AG04449 (cell line): Measurements from ENCODE around the gene BAHCC1.

ENCODE experiments used
- CTCF ChIA-PET: fragments of 350-600 bp; formaldehyde crosslinking; extraction: SDS; loops from one replicate; lab custom pipeline; 2021; ENCODE audit warnings: antibody characterized with exemption; lab: Yijun Ruan, JAX
- POLR2A ChIA-PET: fragments of 400-600, 350-600 bp; formaldehyde crosslinking; extraction: SDS; loops from one replicate; lab custom pipeline; 2020; ENCODE audit warnings: antibody characterized with exemption, inconsistent platforms; lab: Yijun Ruan, JAX
- DNase-seq: peaks from one replicate; pipeline ENCODE4 v3.0.0-alpha.2; 2010; ENCODE audit warnings: low read depth, low spot score
- H3K4me3 ChIP-seq: 2 replicates; pipeline ENCODE4 v1.5.1; 2011; ENCODE audit warnings: low read depth, mild to moderate bottlenecking, control low read depth, low read length
- TF ChIP-seq, protein P1 (sequence below): IDR thresholded peaks from one replicate; pipeline ENCODE4 v1.5.1; 2011; ENCODE audit warnings: mild to moderate bottlenecking, moderate library complexity, low read length, control low read depth, inconsistent platforms; ENCODE audit not compliant: insufficient read depth; ENCODE audit errors: missing control alignments

BAHCC1 gene

DNA sequence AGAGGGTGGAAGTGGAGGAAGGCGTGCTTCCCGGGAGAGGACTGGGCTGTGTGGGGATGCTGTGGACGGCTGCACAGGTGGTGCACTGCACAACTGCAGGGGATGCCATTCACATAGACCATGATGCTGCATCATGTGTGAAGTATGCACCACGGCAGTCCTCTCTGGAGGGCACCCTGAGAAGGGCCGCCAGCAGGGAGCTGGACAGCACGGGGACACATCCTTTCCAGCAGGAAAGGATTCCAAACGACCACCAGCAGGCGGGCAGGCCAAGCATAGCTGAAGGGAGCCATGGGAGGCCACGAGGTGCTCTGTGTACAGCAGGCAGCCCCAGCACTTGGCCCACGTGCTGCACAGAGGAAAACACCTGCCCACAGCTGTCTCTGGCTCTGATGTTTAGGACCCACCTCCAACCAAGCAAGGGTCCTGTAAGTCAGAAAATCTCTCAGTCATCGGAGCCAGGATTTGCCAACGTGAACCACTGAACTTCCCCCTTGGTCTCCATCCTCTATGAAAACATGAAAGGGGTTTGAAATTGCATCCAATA, 107.3 kb downstream of the BAHCC1 start:
- TF ChIP-seq, protein P1, sequence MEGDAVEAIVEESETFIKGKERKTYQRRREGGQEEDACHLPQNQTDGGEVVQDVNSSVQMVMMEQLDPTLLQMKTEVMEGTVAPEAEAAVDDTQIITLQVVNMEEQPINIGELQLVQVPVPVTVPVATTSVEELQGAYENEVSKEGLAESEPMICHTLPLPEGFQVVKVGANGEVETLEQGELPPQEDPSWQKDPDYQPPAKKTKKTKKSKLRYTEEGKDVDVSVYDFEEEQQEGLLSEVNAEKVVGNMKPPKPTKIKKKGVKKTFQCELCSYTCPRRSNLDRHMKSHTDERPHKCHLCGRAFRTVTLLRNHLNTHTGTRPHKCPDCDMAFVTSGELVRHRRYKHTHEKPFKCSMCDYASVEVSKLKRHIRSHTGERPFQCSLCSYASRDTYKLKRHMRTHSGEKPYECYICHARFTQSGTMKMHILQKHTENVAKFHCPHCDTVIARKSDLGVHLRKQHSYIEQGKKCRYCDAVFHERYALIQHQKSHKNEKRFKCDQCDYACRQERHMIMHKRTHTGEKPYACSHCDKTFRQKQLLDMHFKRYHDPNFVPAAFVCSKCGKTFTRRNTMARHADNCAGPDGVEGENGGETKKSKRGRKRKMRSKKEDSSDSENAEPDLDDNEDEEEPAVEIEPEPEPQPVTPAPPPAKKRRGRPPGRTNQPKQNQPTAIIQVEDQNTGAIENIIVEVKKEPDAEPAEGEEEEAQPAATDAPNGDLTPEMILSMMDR: no peak
- DNase-seq: no peak
- H3K4me3 ChIP-seq: no peak overlapping the region
- POLR2A ChIA-PET: interaction anchor here (0.8 to 0.9 kb wide), 2 partner anchors 18 to 248 kb away, joined by 3 to 4 read pairs; no protein-coding TSS in a partner anchor
- CTCF ChIA-PET: no interaction called here

DNA sequence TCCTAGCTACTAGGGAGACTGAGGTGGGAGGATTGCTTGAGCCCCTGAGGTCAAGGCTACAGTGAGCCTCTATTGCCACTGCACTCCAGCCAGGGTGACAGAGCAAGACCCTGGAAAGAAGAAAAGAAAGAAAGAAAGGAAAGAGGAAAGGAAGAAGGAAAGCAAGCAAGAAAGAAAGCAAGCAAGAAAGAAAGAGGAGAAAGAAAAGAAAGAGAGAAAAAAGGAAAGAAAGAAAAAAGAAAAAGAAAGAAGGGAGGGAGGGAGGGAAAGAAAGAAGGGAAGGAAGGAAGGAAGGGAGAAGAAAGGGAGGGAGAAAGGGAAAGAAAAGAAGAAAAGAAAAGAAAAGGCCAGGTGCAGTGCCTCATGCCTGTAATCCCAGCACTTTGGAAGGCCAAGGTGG, 108.4 kb downstream of the BAHCC1 start:
- TF ChIP-seq, protein P1: no peak
- CTCF ChIA-PET: no interaction called here
- H3K4me3 ChIP-seq: no peak overlapping the region
- no peak for DNase-seq
- POLR2A ChIA-PET: no interaction called here

DNA sequence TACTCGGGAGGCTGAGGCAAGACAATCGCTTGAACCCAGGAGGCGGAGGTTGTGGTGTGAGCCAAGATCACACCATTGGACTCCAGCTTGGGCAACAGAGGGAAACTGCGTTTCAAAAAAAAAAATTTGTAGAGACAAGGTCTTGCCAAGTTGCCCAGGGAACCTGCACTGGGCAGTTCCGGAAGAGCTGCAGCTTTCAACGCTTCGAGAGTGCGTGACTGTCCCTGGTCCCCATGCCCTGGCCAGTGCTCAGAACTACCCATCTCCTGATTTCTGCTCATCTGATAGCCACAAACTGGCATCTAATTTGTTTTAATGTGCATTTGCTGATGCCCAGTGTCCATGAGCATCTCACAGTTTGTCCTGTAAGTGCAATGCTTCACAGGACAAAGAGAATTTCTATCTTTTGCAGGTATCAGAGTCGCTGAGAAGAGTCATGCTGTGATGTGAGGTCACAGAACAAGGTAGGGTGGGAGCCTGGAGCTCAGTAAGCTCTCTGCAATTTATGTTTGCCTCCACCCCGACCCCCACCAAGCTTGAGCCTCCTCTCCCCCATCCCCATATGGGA, 113.5 kb downstream of the BAHCC1 start:
- peak overlapping the region; percentile 96 for H3K4me3 ChIP-seq
- no peak for DNase-seq
- POLR2A ChIA-PET: interaction anchor here (1.1 to 2.1 kb wide), 7 partner anchors 9 to 270 kb away, joined by 3 to 9 read pairs (median 4); partner anchors contain the start of genes BAHCC1, NDUFAF8 and TEPSIN
- TF ChIP-seq, protein P1: no peak
- CTCF ChIA-PET: interaction anchor here (1.3 to 1.6 kb wide), 2 partner anchors 93 to 256 kb away, joined by 5 to 6 read pairs; no protein-coding TSS in a partner anchor

DNA sequence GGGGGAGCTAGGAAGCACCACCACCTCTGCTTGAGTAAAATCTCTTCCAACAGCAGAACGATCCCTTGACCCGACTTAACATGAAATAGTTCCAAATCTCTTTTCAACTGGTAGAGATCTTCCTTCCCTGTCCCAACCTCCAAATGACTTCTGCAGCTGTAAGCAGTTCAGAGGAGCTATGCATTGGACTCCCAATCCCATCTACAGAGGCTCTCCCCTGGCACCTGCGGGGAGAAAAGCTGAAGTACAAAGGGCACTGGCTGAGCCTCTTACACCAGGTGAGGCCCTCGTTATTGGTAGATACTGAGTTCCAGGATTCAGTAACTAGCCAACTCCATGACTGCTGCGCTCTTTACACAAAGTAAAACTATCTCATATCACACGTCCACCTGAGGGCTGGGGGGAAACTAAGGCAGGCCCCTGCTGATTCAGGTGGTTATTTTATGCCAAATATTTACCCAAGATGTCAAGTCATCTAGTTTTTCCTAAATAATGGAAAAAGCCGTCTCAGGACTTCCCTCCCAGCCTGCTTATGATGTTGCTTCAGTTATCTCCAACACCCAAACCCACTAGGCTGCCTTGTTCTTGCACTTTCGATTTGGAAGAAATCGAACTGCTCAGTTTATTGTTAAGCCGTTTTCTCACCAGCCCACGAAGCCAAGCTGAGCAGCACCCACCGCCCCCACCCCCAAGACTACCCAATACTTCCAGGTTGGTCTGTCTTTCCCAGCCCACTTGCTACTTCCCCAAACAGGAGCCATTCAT, 114.1 kb downstream of the BAHCC1 start:
- CTCF ChIA-PET: interaction anchor here (1.3 to 1.6 kb wide), 2 partner anchors 92 to 256 kb away, joined by 5 to 6 read pairs; no protein-coding TSS in a partner anchor
- DNase-seq: no peak
- TF ChIP-seq, protein P1: no peak
- POLR2A ChIA-PET: interaction anchor here (0.7 to 2.1 kb wide), 7 partner anchors 9 to 270 kb away, joined by 3 to 9 read pairs (median 4); partner anchors contain the start of genes BAHCC1, NDUFAF8 and TEPSIN
- peak overlapping the region; percentile 96 for H3K4me3 ChIP-seq

DNA sequence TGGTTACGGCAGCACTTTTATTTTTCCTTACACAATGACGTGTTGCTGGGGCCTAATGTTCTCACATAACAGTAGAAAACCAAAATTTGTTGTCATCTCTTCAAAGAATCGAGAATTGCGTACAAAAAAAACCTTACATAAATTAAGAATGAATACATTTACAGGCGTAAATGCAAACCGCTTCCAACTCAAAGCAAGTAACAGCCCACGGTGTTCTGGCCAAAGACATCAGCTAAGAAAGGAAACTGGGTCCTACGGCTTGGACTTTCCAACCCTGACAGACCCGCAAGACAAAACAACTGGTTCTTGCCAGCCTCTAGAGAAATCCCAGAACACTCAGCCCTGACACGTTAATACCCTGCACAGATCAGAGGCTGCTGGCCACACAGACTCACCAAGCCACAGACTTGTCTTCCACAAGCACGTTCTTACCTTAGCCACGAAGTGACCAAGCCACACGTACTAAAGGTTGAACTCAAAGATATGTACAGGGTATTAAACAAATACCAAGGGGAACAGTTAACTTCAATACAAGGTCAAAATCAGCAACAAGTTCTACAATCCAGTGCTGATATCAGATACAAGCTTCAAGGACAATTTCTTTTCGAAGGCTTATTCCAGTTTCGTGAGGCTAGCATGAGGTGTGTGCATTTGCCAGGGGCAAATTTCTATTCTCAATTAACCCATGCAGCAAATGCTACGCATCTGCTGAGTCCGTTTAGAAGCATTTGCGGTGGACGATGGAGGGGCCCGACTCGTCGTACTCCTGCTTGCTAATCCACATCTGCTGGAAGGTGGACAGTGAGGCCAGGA, 114.9 kb downstream of the BAHCC1 start:
- TF ChIP-seq, protein P1: no peak
- DNase-seq: no peak
- ChIA-PET CTCF (no interaction called here), POLR2A (interaction anchor here (0.7 to 2.1 kb wide), 8 partner anchors 10 to 271 kb away, joined by 3 to 8 read pairs (median 4); partner anchors contain the start of genes BAHCC1, NDUFAF8 and TEPSIN)
- peak overlapping the region; percentile 96 for H3K4me3 ChIP-seq
